MCF 10A (cell line): ENCODE results near the gene CEP76. TPM values are rescaled to one million over a fixed set of nuclear protein-coding genes. Genes with fewer than 3 reads are reported as not detected.

ENCODE experiments used
- BruUV-seq: library from RNA; stranded (reverse); fragments of 400-500 nt; replicated peaks from 2 replicates; lab custom pipeline; 2021; lab: Mats Ljungman, UMichigan
- CTCF ChIA-PET: fragments of 300-600 bp; sonication (Branson Sonifier 250); formaldehyde crosslinking; extraction: SDS; loops from one replicate; lab custom pipeline; 2021; ENCODE audit warnings: antibody characterized with exemption, inconsistent platforms; lab: Yijun Ruan, JAX
- POLR2A ChIA-PET: fragments of 300-600, 350-650 bp; sonication (Branson Sonifier 250); formaldehyde crosslinking; extraction: SDS; loops from one replicate; lab custom pipeline; 2020; ENCODE audit warnings: antibody characterized with exemption, inconsistent platforms; lab: Yijun Ruan, JAX
- DNase-seq: peaks from one replicate; pipeline ENCODE4 v3.0.0-alpha.2; 2018; ENCODE audit not compliant: unreplicated experiment
- H3K27ac Mint-ChIP-seq: one replicate; pipeline ENCODE4 v1.8.0; 2022; ENCODE audit warnings: mild to moderate bottlenecking, low read depth, mixed read lengths; ENCODE audit not compliant: unreplicated experiment
- H3K27me3 Mint-ChIP-seq: one replicate; pipeline ENCODE4 v1.8.0; 2022; ENCODE audit warnings: mixed read lengths; ENCODE audit not compliant: insufficient read depth, unreplicated experiment
- H3K36me3 Mint-ChIP-seq: one replicate; pipeline ENCODE4 v1.8.0; 2022; ENCODE audit warnings: mild to moderate bottlenecking, moderate library complexity, mixed read lengths; ENCODE audit not compliant: insufficient read depth, unreplicated experiment
- H3K4me1 Mint-ChIP-seq: one replicate; pipeline ENCODE4 v1.8.0; 2022; ENCODE audit warnings: mixed read lengths; ENCODE audit not compliant: insufficient read depth, unreplicated experiment
- H3K4me3 Mint-ChIP-seq: one replicate; pipeline ENCODE4 v1.8.0; 2022; ENCODE audit warnings: mild to moderate bottlenecking, moderate library complexity, mixed read lengths; ENCODE audit not compliant: unreplicated experiment
- H3K9me3 Mint-ChIP-seq: one replicate; pipeline ENCODE4 v1.8.0; 2022; ENCODE audit warnings: mixed read lengths; ENCODE audit not compliant: unreplicated experiment
- CTCF ChIP-seq: fragments of 200-600 bp; IDR thresholded peaks from one replicate; pipeline ENCODE4 v1.8.0; 2022; ENCODE audit warnings: antibody characterized with exemption, mild to moderate bottlenecking; ENCODE audit not compliant: unreplicated experiment
- intact Hi-C: fragments of 100-400 bp; cut with micrococcal nuclease; formaldehyde crosslinking; loops from 2 replicates; pipeline ENCODE4 v1.14.1; 2022
- total RNA-seq: library from RNA; stranded (reverse); gene quantifications from 2 replicates; pipeline ENCODE4 v1.2.3, GENCODE V29; 2022

Gene CEP76
- total RNA-seq, 1 experiment from 2014 or later, result 4.9 TPM

- peak overlapping the region; percentile 81 for H3K27ac Mint-ChIP-seq
- CTCF ChIA-PET, result no interaction called here
- H3K4me3 Mint-ChIP-seq, result peak overlapping the region; percentile 86
- POLR2A ChIA-PET, result interaction anchor here (1.0 to 2.6 kb wide), 2 partner anchors 28 to 178 kb away, joined by 3 to 14 read pairs; no protein-coding TSS in a partner anchor
- no peak for TF ChIP-seq CTCF
- no peak for DNase-seq
- H3K4me1 Mint-ChIP-seq, result peaks cover 44% of the 10 kb centered on the region
- TSS peak; percentile 69 for BruUV-seq
- H3K9me3 Mint-ChIP-seq, result no peaks in the 10 kb centered on the region
- no peaks in the 10 kb centered on the region for H3K27me3 Mint-ChIP-seq
- peaks cover 8% of the 10 kb centered on the region for H3K36me3 Mint-ChIP-seq
- intact Hi-C loops, result loop anchor here (2.0 to 5.0 kb wide), 4 partner anchors 50 to 204 kb away; no protein-coding TSS in a partner anchor
These were observed 46.0 kb downstream of the CEP76 start for GRCh38 chr18:12656605-12656937.

- no peak for DNase-seq
- no TSS peak for BruUV-seq
- POLR2A ChIA-PET, result no interaction called here
- H3K4me3 Mint-ChIP-seq, result peak overlapping the region; percentile 86
- peaks cover 8% of the 10 kb centered on the region for H3K36me3 Mint-ChIP-seq
- intact Hi-C loops, result loop anchor here (5.0 kb wide), 3 partner anchors 103 to 203 kb away; no protein-coding TSS in a partner anchor
- H3K9me3 Mint-ChIP-seq, result no peaks in the 10 kb centered on the region
- H3K27ac Mint-ChIP-seq, result peak overlapping the region; percentile 81
- CTCF ChIA-PET, result no interaction called here
- H3K4me1 Mint-ChIP-seq, result peaks cover 46% of the 10 kb centered on the region
- no peak for TF ChIP-seq CTCF
- H3K27me3 Mint-ChIP-seq, result no peaks in the 10 kb centered on the region
These were observed 47.6 kb downstream of the CEP76 start for GRCh38 chr18:12654971-12655370.

GRCh38 chr18:12652861-12653401, 49.6 kb downstream of the CEP76 start:
- Mint-ChIP-seq H3K27me3 (no peaks in the 10 kb centered on the region), H3K9me3 (no peaks in the 10 kb centered on the region), H3K4me1 (peaks cover 36% of the 10 kb centered on the region), H3K4me3 (peak overlapping the region; percentile 3), H3K36me3 (peaks cover 8% of the 10 kb centered on the region), H3K27ac (peak overlapping the region; percentile 76)
- ChIA-PET CTCF (no interaction called here), POLR2A (interaction anchor here (0.6 to 2.9 kb wide), 7 partner anchors 10 to 369 kb away, joined by 3 to 13 read pairs (median 3); no protein-coding TSS in a partner anchor)
- peak; percentile 68 for DNase-seq
- no TSS peak for BruUV-seq
- intact Hi-C loops, result no loop called here
- no peak for TF ChIP-seq CTCF

GRCh38 chr18:12651651-12652050, 50.9 kb downstream of the CEP76 start:
- BruUV-seq, result no TSS peak
- Mint-ChIP-seq H3K27me3 (no peaks in the 10 kb centered on the region), H3K9me3 (no peaks in the 10 kb centered on the region), H3K27ac (peak overlapping the region; percentile 76), H3K36me3 (peaks cover 15% of the 10 kb centered on the region), H3K4me1 (peaks cover 34% of the 10 kb centered on the region), H3K4me3 (no peak overlapping the region)
- POLR2A ChIA-PET, result interaction anchor here (1.3 to 2.9 kb wide), 4 partner anchors 11 to 66 kb away, joined by 3 to 13 read pairs (median 6); no protein-coding TSS in a partner anchor
- intact Hi-C loops, result no loop called here
- no peak for DNase-seq
- no peak for TF ChIP-seq CTCF
- CTCF ChIA-PET, result no interaction called here
